Measurements from ENCODE around the gene C22orf15. TPM values are rescaled to one million over a fixed set of nuclear protein-coding genes. Genes with fewer than 3 reads are reported as not detected.

The C22orf15 gene
- total RNA-seq, 1 donor from 2014 or later: 0.39 TPM

DNA sequence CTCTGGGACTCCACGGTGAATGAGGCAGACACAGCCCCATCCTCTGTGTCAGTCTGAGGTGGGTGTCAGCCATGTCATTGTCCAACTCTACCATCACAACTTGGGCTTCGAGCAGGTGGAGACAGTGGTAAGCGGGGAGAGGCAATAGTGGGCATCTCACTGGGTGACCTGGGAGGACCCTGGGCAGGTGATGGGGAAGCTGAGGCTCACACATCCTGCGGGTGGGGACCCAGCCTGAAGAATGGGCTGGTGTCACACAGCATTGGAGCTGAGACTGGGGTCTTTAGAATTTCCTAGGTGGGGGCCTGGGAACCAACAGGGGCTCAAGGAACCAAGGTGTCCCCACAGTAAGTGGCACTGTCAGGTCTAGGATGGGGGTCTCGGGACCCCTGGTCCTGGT, 16.9 kb downstream of the C22orf15 start:
- Histone ChIP-seq H3K36me3 (ENCODE audit: insufficient read depth, low read length) (no peaks in the 10 kb centered on the region), H3K4me1 (ENCODE audit: insufficient read depth, low read length) (peaks cover 18% of the 10 kb centered on the region), H3K4me2 (ENCODE audit: low read length) (no peak overlapping the region), H4K20me1 (ENCODE audit: insufficient read depth, low read length) (no peaks in the 10 kb centered on the region), H3K9me3 (ENCODE audit: insufficient read depth, low read depth, low read length) (no peaks in the 10 kb centered on the region), H3K9ac (ENCODE audit: low read length) (no peak overlapping the region), H2AFZ (ENCODE audit: low read depth, low read length) (no peak overlapping the region), H3K4me3 (ENCODE audit: insufficient read depth, low read depth, low read length) (no peak overlapping the region), H3K27ac (ENCODE audit: low read depth, low read length) (no peak overlapping the region), H3K79me2 (ENCODE audit: insufficient read depth, low read length) (no peaks in the 10 kb centered on the region), H3K27me3 (ENCODE audit: insufficient read depth, low read length) (no peaks in the 10 kb centered on the region)
- H3K27ac Mint-ChIP-seq (ENCODE audit: unreplicated experiment): no peak overlapping the region
- peaks cover 16% of the 10 kb centered on the region for H3K27me3 Mint-ChIP-seq (ENCODE audit: low read depth, unreplicated experiment)
- no peak for TF ChIP-seq EZH2 (IDR thresholded peaks at IDR 0.05; ENCODE audit: insufficient read depth, low read length)
- TF ChIP-seq, protein P1, sequence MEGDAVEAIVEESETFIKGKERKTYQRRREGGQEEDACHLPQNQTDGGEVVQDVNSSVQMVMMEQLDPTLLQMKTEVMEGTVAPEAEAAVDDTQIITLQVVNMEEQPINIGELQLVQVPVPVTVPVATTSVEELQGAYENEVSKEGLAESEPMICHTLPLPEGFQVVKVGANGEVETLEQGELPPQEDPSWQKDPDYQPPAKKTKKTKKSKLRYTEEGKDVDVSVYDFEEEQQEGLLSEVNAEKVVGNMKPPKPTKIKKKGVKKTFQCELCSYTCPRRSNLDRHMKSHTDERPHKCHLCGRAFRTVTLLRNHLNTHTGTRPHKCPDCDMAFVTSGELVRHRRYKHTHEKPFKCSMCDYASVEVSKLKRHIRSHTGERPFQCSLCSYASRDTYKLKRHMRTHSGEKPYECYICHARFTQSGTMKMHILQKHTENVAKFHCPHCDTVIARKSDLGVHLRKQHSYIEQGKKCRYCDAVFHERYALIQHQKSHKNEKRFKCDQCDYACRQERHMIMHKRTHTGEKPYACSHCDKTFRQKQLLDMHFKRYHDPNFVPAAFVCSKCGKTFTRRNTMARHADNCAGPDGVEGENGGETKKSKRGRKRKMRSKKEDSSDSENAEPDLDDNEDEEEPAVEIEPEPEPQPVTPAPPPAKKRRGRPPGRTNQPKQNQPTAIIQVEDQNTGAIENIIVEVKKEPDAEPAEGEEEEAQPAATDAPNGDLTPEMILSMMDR (IDR thresholded peaks at IDR 0.05; ENCODE audit: insufficient read depth, low read depth, low read length): no peak
- FAIRE-seq (no peak), DNase-seq (ENCODE audit: low read depth) (no peak)
- peaks cover 17% of the 10 kb centered on the region for H3K4me1 Mint-ChIP-seq (ENCODE audit: low read depth, unreplicated experiment)
- no peak overlapping the region for H3K4me3 Mint-ChIP-seq (ENCODE audit: unreplicated experiment)
- no peaks in the 10 kb centered on the region for H3K9me3 Mint-ChIP-seq (ENCODE audit: unreplicated experiment)
- peaks cover 9% of the 10 kb centered on the region for H3K36me3 Mint-ChIP-seq (ENCODE audit: low read depth, unreplicated experiment)

DNA sequence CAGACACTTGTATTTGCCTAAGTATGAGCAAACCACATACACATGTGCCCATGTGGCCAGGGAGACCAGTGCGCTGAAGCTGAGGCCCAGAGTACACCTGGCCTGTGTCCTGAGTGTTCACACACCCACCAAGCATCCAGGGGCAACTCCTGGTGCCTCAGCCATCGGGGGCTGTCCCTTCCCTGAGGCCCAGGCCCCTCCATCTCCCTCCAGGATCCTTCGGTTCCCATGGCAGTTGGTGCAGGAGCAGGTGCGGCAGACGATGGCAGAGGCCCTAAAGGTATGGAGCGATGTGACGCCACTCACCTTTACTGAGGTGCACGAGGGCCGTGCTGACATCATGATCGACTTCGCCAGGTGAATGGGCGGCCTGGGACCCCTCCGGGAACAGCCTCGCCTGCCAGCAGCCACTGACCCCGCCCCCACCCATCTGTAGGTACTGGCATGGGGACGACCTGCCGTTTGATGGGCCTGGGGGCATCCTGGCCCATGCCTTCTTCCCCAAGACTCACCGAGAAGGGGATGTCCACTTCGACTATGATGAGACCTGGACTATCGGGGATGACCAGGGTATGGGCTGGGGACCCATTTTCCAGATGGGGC, 17.5 kb downstream of the C22orf15 start:
- Mint-ChIP-seq H3K27me3 (ENCODE audit: low read depth, unreplicated experiment) (peaks cover 14% of the 10 kb centered on the region), H3K36me3 (ENCODE audit: low read depth, unreplicated experiment) (peaks cover 9% of the 10 kb centered on the region)
- no peaks in the 10 kb centered on the region for H3K36me3 ChIP-seq (ENCODE audit: insufficient read depth, low read length)

GRCh38 chr22:23781065-23781464, 18.3 kb downstream of the C22orf15 start:
- no peaks in the 10 kb centered on the region for H4K20me1 ChIP-seq (ENCODE audit: insufficient read depth, low read length)
- H3K36me3 ChIP-seq (ENCODE audit: insufficient read depth, low read length): no peaks in the 10 kb centered on the region
- H3K27ac Mint-ChIP-seq (ENCODE audit: unreplicated experiment): no peak overlapping the region
- peaks cover 9% of the 10 kb centered on the region for H3K36me3 Mint-ChIP-seq (ENCODE audit: low read depth, unreplicated experiment)
- H2AFZ ChIP-seq (ENCODE audit: low read depth, low read length): peak overlapping the region; percentile 19
- no peak overlapping the region for H3K4me3 ChIP-seq (ENCODE audit: insufficient read depth, low read depth, low read length)
- FAIRE-seq (no peak), DNase-seq (ENCODE audit: low read depth) (no peak)
- no peak overlapping the region for H3K4me3 Mint-ChIP-seq (ENCODE audit: unreplicated experiment)
- no peaks in the 10 kb centered on the region for H3K9me3 Mint-ChIP-seq (ENCODE audit: unreplicated experiment)
- peaks cover 12% of the 10 kb centered on the region for H3K27me3 Mint-ChIP-seq (ENCODE audit: low read depth, unreplicated experiment)
- H3K27me3 ChIP-seq (ENCODE audit: insufficient read depth, low read length): no peaks in the 10 kb centered on the region
- H3K4me2 ChIP-seq (ENCODE audit: low read length): no peak overlapping the region
- H3K27ac ChIP-seq (ENCODE audit: low read depth, low read length): no peak overlapping the region
- no peak overlapping the region for H3K9ac ChIP-seq (ENCODE audit: low read length)
- peaks cover 18% of the 10 kb centered on the region for H3K4me1 ChIP-seq (ENCODE audit: insufficient read depth, low read length)
- no peaks in the 10 kb centered on the region for H3K79me2 ChIP-seq (ENCODE audit: insufficient read depth, low read length)
- no peaks in the 10 kb centered on the region for H3K9me3 ChIP-seq (ENCODE audit: insufficient read depth, low read depth, low read length)
- peaks cover 12% of the 10 kb centered on the region for H3K4me1 Mint-ChIP-seq (ENCODE audit: low read depth, unreplicated experiment)
- TF ChIP-seq, protein P1 (IDR thresholded peaks at IDR 0.05; ENCODE audit: insufficient read depth, low read depth, low read length): no peak
- TF ChIP-seq EZH2 (IDR thresholded peaks at IDR 0.05; ENCODE audit: insufficient read depth, low read length): no peak

More for the DNA sequence above, 17.5 kb downstream of the C22orf15 start:
- TF ChIP-seq EZH2 (IDR thresholded peaks at IDR 0.05; ENCODE audit: insufficient read depth, low read length): no peak
- TF ChIP-seq, protein P1 (IDR thresholded peaks at IDR 0.05; ENCODE audit: insufficient read depth, low read depth, low read length): no peak
- H2AFZ ChIP-seq (ENCODE audit: low read depth, low read length): no peak overlapping the region
- no peaks in the 10 kb centered on the region for H3K27me3 ChIP-seq (ENCODE audit: insufficient read depth, low read length)
- H3K4me1 Mint-ChIP-seq (ENCODE audit: low read depth, unreplicated experiment): peaks cover 12% of the 10 kb centered on the region
- no peaks in the 10 kb centered on the region for H3K9me3 Mint-ChIP-seq (ENCODE audit: unreplicated experiment)
- H3K4me1 ChIP-seq (ENCODE audit: insufficient read depth, low read length): peaks cover 18% of the 10 kb centered on the region
- H3K9me3 ChIP-seq (ENCODE audit: insufficient read depth, low read depth, low read length): no peaks in the 10 kb centered on the region
- H3K4me2 ChIP-seq (ENCODE audit: low read length): no peak overlapping the region
- H3K4me3 Mint-ChIP-seq (ENCODE audit: unreplicated experiment): no peak overlapping the region
- H3K79me2 ChIP-seq (ENCODE audit: insufficient read depth, low read length): no peaks in the 10 kb centered on the region
- FAIRE-seq (no peak), DNase-seq (ENCODE audit: low read depth) (no peak)
- no peak overlapping the region for H3K9ac ChIP-seq (ENCODE audit: low read length)
- H4K20me1 ChIP-seq (ENCODE audit: insufficient read depth, low read length): no peaks in the 10 kb centered on the region
- no peak overlapping the region for H3K4me3 ChIP-seq (ENCODE audit: insufficient read depth, low read depth, low read length)
- H3K27ac Mint-ChIP-seq (ENCODE audit: unreplicated experiment): no peak overlapping the region
- no peak overlapping the region for H3K27ac ChIP-seq (ENCODE audit: low read depth, low read length)
